Activated CD8-positive, alpha-beta memory T cell treated with anti-CD3 and anti-CD28 coated beads, Interleukin-2, amount 50 U/mL, for 1 hour (primary cell): Measurements from ENCODE around the gene GRIA1.

Experiments used
- DNase-seq: peaks from one replicate; pipeline ENCODE4 v3.0.0-alpha.2; 2020; ENCODE audit errors: extremely low read depth

GRIA1 gene

DNA sequence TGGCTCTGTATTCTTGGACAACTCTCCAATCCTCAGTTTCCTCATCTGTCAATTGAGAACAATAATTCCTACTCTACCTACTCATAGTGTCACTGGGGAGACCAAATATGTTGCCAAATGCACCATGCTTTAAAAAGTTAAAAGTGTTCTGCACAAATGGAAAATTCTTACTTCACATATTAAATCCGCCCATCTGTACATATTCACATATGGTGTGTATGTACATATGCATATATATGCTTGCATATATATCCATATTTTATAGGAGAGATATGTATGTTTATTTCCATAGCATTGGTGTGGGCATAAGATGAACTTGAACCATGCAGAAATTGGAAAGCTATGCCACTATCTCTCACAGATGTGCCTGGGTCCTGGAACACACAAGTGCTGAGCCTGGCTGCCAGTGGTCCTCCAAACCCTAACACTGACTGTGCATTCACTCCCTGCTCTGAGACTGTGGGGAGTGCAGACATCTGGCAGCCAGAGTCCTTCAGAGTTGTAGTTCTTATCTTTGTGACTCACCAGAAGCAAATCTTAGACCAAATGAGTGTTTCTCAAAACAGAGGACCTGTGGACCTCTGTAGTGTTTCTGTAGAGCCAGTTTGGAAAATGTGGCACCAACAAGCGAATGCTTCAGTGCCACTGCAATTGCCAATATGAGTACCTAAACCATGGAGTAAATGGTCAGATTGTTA is 168.7 kb downstream of the GRIA1 start:
- no peak for DNase-seq

DNA sequence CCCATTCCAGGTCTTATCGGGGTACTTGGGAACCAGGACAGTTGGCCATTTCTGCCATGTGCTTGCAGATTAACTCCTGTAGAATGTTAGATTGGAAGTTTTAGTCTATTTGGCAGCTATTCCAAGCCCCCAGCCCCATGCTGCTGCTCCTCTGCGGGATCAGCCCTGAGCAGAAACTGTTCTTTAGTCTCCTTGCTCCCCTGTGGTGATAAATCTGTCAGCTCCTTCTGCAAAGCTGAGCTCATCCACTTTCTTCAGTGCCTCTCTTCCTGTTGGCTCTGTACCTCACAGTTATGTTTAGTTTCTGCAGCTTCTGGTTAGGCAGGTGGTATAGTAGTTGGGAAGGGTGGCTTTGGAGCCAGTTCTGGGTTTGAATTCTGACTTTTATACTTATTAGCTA is 170.4 kb downstream of the GRIA1 start:
- no peak for DNase-seq

DNA sequence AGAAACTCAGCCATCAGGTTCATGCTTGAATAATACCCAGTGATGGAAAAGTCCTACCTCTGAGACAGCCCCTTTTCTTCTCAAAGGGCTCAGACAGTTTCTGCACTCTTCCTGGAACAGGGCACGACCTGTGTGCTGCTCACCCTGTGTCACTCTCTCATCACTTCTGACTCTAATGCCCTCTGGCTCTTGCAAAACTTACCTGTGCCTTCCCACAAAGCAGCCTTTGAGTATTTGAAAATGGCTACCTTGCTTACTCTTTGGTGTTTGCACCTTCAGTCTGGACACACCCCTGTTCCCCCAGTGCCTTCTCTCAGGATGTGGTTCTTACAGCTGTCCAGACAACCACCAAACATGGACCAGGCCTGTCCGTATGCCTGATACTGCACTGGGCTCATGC is 171.4 kb downstream of the GRIA1 start:
- no peak for DNase-seq

DNA sequence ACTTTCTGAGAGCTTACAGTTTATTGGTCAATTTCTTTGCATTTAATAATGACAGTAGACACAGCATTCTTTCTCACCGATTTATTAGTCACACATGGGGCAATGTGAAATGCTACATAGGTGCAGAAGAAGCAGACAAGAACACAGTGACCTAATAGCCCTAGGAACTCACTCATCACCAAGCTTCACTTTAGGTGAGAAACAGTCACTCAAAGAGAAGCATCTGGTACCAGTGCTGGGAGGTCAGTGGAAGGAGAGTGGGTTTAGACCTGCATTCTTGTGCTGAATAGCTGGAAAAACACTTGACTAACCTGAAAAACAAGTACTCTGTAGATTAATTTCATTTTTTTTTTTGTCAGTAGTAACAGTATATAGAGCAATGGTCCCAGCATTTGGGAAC is 179.6 kb downstream of the GRIA1 start:
- DNase-seq: no peak

DNA sequence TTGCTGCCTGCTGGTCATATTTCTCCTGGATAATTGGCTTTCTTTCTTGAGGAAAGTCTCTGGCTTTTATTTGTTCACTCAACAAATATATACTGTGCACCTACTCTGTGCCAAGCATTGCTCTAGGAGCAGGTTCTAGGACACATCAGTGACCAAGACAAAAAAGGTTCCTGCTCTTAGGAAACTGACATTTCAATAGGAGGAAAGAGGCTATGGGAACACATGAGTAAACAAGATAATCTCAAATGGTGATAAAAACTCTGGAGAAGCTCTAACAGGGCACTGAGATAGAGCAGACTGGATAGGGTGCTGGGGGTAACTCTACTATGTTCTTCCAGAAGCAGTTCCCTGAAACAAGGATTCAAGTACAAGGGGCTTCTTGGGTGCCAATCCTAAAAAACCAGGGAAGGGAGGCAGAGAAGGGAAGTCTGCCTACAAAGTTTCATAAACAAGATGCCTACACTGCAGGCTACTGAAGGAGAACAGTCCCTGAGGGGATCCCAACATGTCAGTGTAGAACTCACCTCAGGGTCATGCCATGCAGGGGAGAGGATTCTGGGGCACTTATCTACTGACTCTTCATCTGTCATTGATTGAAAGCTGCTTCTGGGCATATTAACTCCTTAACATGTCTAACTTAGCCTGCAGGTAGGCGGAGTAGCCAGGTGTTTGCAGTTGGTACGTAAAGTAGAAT is 181.3 kb downstream of the GRIA1 start:
- no peak for DNase-seq

DNA sequence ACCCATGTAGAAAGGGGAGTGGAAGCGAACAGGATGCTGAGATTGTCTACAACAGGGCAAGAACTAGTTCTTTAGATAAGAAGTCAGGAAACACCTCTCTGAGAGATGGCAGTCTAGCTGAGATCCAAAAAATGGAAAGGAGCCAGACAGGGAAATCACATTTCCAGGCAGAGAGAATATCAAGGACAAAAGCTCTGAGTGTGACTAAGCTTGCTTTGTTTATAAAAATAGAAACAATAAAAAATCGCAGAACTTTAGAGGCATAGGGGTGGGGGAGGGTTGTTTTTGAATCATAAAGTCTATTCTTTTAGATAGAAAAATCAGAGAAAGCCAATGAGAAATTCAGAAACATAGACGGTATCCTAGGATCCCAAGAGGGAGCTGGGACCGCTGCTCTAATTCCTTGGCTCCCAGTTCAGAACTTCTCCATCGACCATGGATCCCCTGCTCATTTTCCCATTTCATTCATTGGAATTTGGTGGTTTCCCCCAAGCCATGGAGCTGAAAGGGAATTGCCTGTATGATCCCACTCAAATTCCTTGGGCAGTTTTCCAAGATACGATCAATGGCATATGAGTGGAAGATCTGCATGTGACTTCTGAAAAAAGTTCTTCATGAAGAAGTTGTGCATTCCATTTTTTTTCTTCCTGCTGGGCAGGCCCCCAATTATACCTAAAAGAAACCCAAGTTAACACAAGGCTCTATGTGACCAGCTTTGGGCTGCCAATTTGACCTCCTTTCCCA is 182.0 kb downstream of the GRIA1 start:
- no peak for DNase-seq

DNA sequence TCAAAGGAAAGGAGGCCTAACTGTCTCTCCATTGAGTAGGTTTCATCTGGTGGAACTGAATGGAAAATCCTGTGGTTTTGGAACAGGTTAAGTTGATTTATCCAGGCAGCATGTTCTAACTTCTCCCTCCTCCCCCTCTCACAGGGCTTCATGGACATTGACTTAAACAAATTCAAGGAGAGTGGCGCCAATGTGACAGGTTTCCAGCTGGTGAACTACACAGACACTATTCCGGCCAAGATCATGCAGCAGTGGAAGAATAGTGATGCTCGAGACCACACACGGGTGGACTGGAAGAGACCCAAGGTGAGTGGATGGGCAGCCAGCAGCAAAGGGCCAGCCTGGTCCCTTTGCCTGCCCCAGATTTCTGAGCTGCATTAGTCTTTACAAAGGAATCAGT is 183.9 kb downstream of the GRIA1 start:
- DNase-seq: no peak

DNA sequence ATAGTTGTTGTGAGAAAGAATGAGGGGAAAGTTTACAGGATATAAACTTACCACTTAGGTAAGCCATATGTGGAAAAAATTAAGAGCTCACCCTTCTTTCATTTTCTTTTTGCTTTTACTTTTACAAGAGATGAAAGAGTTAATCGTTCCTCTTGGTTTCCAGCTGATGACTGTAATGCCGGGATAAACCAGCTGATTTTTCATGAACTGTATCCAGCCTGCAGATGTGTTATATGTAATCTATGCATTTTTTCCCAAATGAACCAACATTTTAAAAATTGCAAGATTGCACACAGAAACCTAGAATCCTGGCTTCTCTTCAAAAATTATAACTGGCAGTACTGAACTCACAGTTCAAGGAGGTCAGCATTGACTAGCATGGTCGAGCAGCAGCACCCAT is 185.9 kb downstream of the GRIA1 start:
- no peak for DNase-seq

DNA sequence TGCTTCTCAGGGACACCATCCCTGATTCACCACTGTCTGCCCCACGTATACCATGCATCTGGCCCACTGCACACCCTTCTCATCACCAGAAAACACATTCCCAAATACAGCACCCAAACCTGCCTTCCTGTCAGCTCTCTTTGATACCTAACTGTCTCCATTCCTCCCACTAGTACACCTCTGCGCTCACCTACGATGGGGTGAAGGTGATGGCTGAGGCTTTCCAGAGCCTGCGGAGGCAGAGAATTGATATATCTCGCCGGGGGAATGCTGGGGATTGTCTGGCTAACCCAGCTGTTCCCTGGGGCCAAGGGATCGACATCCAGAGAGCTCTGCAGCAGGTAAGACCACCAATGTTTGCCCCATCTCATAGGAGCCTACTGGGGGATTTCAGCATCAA is 186.4 kb downstream of the GRIA1 start:
- no peak for DNase-seq

DNA sequence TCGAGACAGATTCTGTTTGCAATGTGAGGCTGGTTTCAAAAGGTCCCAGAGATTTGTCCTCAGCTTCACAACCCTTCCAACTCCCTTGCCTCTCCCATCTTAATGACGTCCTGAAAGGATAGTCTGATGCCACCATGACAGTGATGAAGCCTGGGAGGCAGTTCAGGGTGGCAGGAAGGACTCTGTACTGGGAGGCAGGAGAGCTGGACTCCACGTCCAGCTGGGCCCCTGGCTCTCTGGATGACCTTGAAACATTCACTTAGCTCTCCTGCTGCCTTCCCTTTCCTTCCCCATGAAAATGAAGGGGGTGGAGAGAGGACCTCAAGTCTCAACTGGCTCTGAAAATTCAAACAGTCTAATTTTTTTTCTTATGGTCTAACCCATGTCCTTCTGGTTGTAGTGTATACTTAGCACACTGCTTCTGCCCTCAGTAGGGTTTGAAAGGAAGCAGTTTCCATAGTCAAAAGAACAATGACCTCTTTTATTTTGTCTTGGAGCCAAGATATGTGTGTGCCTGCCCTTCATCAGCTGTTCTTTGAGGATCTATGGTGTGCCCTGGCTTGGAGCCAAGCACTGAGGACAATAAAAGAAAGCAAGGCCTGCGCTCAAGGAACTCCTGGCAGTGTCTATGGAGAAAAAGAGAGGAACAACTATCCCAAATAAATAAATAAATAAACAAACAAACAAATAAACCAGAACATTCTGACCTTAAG is 188.3 kb downstream of the GRIA1 start:
- no peak for DNase-seq

DNA sequence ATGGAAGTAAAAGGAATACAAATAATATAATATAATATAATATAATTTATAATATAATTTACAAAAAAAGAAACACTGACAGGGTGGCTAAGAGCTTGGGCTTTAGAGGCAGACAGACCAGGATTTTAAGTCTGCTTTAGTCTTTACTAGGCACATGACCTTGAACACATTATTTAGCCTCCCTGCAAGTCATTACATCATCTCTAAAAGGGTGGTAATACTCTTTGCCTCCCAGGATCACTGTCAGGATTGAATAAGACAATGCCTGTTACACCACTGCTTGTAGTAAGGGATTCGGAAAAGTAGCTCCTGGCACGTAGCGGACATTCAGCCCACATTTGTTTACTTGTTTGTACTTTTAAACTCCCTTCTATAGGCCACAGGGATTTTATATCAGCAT is 199.8 kb downstream of the GRIA1 start:
- DNase-seq: no peak

DNA sequence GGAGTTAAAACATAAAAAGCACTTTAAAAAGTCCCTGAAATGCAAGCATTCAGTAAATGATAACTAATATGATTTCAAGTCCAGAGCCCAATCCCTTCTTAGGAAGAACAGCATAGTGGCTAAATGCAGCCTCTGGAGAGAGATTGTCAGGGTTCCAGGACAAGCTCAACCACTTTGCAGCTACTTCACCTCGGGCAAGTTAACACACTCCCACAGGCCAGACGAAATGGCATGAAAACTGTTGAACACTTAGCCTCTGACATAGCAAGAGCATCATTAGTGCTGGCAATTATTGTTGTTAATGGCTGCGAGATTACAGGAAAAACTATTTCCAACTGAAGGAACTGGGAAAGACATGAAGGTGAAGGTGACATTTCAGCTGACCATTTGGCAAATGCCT is 205.8 kb downstream of the GRIA1 start:
- DNase-seq: no peak

DNA sequence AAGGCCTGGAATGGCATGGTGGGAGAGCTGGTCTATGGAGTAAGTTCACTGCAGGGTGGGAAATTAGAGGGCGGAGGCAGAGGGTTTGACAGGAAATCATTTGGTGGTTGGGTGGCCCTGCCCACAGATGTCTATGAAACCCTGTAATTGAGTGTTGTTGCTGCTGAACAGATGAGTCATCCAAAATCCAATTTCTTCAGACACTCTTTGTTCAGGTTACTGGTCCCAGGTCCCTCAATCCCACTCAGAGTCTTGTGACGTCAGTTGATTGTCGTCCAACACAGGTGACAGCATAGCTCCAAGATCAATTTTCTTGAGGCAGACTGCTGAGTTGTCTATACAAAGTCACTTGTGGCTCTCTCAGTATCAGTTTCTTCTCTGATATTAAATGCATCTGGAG is 208.6 kb downstream of the GRIA1 start:
- no peak for DNase-seq

DNA sequence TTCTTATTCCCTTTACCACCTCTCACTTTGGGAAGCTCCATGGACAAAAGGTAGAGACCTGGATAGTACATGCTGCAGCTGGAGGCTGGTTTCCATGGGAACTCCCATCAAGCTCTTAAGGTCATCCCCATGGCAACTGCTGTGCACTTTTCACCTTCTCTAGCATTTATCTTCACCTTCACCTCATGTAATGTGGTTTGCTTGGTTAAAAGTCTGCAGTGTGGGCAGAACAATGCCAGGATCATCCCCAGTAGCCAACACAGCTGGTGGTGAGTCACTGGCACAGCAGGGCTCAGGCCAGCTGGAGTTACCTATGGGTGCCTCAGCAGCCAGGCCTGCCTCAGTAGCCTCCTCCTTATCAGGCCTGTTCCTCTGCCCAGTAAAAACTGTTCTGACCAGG is 210.5 kb downstream of the GRIA1 start:
- DNase-seq: no peak

DNA sequence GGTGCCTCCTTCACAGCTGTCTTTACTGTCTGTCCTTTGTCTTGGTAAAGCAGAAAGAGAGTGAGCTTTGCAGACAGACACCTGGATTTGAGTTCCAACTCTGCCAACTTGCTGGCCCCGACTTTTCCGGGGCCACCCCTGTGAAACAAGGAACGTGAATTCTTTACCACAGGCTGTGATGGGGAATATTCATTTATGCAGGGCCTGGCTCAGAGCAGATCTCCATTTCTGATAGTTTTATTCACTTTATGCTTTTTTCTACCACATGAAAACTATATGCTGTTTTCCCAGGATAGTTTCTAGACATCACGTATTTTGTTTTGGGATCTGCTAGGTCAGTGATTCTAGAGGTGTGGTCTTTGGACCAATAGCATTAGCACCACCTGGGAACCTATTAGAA is 211.8 kb downstream of the GRIA1 start:
- no peak for DNase-seq

DNA sequence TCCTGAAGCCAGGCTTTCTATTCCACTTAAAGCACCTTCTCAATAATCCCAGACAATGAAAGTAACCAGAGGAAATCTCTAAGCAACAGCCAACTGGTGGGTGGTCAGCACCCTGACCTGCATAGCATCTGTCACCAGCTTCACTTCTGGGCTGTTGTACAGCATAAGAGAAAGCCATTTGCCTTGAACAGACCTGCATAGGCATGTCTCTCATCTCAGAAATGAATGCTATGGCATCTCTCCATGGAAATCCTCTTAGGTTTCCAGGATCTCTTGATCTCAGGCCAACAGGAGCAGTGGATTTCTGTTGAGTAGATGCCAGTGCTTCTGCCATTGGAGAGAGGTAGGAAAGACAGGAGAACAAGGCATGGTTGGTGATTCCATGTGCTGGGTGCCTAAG is 213.6 kb downstream of the GRIA1 start:
- no peak for DNase-seq

DNA sequence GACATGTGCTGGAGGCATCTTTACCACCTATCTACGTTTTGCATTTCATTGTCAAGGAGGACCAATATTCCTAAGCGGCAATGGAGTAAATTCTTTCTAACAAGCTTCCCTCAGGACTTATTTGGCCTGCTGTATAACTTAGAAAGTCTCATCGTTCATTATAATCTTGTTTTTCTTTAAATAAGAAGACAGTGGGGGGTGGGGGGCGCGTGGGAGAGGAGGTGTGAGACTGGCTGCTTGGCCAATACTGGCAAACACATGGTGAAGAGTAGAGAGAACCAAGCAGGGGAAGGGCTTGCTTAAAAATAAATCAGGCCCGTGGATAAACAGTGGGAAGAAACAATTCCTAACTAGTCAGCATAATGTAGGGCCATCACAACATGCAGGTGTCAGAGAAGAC is 217.2 kb downstream of the GRIA1 start:
- no peak for DNase-seq

DNA sequence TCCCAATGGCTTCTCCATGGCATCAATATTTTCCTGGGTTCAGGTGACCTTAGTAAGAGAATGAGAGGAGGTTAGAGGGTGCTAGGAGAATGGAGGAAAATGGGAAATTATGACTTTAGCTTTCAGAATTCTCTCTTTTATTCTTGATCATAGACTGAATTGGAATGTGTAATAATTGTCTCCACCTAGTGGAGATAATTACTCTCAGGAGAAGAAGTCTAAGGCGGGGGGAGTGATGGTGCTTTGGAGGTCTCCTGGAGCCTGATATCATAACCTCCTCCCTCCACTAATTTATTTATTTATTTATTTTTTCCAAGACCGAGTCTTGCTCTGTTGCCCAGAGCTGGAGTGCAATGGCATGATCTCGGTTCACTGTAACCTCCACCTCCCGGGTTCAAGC is 221.3 kb downstream of the GRIA1 start:
- DNase-seq: no peak

DNA sequence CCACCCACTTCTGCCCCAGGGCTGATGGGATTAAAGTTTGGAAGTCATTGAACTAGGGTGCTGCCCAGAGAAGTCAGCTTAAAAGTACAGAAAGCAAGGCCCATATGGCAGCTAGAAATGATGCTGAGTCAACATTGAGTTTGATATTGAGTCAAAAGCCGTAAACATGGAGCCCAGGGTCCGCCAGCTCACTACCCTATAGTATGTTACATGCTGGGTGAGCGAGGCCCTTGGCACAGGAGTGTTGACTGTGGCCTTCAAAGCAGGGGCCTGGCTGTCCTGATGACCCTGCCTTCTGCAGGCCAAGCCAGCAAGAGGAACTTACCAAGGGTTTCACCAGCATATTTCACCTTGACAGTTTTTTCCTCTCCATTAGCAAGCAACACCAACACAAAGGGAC is 222.5 kb downstream of the GRIA1 start:
- no peak for DNase-seq

DNA sequence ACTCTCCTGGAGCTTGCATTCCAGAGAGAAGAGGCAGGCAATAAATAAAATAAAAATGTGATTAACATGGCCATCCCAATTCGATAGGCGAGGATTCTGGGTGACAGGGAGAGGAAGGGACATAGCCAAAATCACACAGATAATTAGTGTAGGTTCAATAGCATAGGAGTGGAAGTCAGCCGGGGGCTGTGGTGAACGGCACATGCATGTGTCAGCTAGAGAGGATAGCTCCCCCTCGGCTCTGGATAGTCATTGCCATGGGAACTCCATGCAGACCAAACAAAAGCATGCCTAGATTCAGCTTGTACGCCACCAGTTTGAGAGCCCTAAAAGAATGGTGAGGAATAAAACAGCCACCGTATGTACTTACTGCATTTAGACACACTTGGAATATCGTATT is 223.5 kb downstream of the GRIA1 start:
- no peak for DNase-seq

DNA sequence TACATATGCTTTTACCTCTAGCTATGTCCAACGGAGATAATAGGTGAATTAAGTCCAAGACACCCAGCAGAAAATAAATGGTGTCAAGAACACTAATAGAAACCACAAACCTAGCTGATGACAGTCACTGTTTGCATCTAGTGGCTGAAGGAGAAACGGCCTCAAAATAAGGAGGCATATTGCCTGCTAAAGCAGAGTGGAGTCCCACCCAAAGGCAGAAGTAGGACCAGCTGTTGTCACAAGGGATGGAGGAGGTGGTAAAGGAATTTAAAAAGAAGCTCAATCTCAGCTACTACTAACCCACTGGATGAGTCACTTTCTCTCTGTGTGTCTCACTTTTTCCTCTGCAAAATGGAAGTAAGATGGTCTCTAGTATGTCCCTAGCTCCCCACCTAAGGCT is 224.3 kb downstream of the GRIA1 start:
- no peak for DNase-seq

DNA sequence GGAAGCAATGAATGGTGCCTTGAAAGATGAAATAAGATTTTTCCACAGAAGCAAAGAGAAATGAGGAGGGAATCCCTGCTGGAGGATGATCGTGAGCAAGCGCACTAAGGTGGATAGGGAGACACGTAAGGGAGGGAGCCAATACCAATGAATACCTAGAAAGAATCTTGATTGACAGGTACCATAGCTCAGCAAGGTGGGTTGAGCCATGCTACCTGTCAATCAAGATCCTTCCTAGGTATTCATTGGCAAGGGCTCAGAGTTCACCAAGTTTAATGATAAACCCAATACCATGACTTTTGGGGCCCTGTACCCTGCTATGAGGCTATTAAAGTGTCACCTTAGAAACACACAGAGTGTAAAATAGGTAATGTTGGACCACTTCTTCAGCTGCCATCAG is 226.8 kb downstream of the GRIA1 start:
- no peak for DNase-seq

DNA sequence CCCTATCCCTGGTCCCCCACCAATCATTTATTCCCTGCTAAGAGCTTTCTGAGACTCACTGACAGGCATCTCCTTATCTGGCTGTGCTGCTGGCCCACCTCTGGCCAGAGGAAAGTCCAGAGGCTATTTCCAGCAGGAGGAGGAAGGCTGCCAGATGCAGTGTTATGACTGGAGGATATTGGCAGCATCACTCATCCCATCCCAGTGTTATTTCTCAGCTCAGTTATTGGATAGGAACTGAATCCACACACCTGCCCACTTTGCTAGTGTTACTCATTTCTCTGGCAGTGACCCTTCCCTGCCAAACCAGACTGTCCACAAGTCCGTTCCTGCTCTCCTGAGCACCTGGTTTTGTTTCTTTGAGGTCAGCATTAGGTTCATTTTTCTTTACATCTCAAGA is 228.2 kb downstream of the GRIA1 start:
- no peak for DNase-seq
